Right forelimb (tissue), 1 donor: ENCODE measurements around the gene SMIM3.
"Not testable (repeated sequence)": the region's sequence is repeated elsewhere in the genome, so short reads cannot be mapped to it uniquely, and the experiment has no call there.

Experiments
- DNase-seq: peaks from one replicate; pipeline ENCODE4 v3.0.0-alpha.2; 2018

The SMIM3 gene

DNA sequence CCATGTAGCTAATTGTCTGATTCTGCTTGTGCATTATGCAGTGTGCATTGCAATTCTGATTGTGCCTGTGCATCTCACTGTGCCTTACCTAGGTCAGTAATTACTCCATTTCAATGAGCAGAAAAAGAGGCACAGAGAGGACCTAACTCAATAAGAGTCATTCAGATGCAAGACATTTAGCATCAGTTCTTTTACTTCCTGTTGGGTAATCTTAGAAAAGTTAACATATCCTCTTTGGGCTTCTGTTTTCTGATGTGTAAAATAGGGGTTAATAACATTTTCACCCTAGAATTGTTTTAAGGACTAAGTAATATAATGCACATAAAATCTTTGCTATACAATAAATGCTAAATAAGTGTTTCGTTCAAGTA is 12.8 kb upstream of the SMIM3 start:
- DNase-seq: no peak

DNA sequence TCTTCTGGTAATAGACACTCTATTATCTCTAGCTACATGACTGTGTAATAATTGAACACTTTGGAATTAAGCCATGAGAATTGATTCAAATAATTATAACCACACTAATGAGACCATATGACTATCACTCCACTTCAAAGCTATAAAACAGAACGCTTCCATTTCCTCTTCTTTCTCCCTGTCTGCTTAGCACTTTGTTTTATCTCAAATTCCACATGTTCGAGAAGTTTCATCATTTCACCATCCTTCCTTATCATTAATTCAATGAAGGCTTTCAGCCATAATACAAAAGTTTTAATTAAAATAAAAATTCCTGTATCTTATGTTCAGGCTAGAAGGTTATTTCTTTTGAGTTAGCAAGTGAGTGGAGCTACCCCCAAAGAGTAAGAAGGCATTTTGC is 12.3 kb upstream of the SMIM3 start:
- DNase-seq: no peak

DNA sequence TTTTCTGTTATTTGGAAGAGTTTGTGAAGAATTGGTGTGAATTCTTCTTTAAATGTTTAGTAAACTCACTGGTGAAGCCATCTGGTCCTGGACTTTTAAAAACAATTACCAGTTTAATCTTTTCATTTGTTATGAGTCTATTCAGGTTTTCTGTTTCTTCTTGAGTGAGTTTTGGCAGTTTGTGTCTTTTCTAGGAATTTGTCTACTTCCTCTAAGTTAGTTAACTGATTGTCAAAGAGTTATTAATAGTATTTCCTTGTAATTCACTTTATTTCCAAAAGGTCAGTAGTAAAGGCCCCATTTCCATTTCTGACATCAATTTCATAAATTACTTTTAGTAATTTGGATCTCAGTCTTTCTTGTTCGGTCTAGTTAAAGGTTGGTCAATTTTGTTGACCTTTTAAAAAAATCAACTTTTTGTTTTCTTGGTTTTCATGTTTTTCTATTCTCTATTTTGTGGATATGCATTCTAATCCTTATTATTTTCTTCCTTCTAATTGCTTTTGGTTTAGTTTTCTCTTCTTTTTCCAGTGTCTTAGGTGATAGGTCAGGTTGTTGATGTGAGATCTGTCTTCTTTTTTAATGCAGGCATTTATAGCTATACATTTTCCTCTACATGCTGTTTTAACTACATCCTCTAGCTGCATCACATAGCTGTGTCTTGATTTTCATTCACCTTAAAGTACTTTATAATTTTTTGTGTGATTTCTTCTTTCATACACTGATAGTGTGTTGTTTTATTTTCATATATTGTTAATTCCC is 7.3 kb upstream of the SMIM3 start:
- DNase-seq: no peak

DNA sequence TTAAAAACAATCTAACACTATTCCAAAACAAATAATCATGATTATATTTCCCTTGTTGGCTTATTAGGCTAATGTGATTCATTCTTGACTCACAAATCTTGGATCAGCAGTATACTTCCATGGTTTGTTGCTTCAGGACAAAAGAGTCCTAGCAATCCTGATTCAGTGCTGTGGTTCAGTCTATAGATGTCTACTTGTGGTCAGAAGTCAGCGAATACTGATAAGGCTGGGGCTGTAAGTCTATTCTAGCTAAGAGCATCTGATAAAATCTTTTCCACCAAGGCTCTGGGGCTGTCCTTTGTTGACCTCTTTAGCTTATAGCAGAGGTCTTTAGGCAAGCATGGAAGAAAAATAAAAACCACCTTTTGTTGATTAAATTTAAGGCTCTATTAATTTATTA is 4.4 kb upstream of the SMIM3 start:
- DNase-seq: no peak

DNA sequence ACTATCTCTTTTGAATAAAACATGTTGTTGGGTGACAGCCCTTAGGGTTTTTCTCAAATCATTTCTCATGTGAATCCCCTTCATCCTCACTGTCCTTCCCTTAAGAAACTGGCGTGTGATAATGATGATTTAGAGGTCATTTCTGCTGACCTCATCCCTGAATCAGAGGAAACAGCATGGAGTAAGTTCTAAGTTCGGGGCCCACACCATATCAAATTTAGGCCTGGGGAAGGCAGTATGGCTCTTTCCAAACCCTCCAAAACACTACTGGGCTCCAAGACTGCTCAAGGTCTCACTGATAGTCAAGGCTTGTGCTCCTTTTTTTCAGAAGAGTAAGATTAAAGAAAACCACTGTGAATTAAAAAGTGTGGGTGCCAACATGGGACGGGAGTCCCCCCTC is 872 bp upstream of the SMIM3 start:
- no peak for DNase-seq

DNA sequence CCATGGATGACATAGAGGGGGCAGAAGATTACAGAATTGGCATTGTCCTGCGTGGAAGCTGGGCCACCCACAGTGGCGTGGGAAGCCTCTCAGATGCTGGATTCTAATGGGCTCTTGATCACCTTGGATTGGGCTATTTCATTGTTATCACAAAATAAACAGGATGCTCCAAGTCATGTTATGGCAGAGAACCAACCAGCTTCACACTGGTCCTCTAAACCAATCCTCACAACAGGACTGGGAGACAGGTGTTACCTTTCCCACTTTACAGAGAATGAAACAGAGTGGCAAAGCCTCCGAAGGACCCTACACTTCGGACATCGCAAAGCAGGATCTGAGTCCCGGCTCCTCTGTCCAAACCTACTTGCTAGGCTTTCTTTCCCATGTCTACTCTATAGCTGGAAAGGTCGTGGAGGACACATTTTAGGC is 455 bp upstream of the SMIM3 start:
- DNase-seq: no peak

DNA sequence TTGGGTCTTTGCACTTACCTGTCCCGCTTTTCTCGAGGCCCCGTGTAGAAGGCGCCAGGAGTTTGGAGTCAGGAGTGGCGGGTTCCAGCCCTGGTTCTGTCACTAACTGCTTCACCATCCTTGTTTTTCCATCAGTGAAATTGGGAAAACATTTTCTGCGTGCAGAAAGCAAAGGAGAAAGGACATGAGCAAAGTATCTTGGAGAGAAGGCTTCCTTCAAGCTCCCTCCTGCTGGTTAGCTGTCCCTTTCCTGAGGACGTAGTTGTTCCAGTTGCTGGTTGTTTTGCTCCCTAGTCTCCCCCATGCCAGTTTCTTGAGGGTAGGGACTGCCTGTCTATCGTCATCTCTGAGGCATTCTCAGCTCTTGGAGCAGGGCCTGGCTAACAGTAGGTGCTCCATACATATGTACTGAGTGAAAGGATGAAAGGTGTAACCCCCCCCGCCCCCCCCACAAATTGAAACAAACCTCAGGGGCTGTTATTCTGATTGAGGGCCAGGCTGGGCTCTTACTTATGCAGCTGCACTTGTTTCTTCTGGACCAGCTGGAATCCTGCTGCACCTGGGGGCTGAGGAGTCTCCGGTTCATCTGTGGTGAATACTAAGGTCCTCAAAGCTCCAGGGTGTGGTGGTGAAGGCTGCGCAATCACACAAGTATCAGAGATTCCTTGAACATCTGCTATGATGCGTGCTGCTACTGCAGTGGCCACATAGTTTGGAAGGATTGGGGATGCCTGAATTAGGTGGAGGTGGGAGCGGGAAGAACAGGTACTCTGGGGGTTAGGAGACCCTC is 1.0 kb downstream of the SMIM3 start:
- DNase-seq: no peak

DNA sequence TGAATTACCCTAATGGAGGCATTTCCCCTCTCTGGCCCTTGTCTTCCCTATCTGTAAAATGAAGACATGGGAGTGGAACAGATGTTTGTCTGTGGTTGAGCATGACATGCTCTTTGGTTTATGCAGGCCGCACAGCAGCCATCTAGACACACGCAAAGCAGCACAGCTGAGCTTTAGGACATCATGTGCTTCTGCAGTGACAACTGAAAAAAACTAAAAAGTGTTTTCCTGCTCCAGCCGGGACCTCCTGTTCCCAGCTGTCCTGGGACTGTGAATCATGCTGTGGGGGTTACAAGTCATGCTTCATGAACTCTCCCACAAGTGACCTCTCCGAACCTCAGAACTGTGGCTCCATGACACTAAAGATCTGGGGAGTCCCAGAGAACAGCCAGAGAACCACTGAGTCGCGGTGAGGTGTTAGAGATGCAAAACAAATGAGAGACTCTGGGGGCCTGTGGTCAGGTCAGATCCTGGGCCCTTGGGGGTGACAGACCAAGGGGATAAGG is 1.7 kb downstream of the SMIM3 start:
- no peak for DNase-seq

DNA sequence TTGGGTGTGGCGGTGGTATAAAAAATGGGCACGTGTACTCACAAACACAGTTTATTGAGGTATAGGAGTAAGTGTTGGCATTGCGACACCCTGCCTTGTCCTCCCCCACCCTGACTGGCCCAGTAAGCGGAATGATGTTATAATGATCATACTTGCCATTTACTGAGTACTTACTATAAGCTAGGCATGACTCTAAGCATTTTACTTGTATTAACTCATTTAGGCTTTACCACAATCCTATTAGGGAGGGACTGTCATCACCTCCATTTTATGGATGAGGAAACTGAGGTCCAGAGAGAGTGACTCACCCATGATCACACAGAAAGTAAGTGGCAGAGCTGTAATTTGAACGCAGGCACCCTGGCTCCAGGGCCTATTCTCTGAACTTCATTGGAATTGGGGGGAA is 2.3 kb downstream of the SMIM3 start:
- no peak for DNase-seq

DNA sequence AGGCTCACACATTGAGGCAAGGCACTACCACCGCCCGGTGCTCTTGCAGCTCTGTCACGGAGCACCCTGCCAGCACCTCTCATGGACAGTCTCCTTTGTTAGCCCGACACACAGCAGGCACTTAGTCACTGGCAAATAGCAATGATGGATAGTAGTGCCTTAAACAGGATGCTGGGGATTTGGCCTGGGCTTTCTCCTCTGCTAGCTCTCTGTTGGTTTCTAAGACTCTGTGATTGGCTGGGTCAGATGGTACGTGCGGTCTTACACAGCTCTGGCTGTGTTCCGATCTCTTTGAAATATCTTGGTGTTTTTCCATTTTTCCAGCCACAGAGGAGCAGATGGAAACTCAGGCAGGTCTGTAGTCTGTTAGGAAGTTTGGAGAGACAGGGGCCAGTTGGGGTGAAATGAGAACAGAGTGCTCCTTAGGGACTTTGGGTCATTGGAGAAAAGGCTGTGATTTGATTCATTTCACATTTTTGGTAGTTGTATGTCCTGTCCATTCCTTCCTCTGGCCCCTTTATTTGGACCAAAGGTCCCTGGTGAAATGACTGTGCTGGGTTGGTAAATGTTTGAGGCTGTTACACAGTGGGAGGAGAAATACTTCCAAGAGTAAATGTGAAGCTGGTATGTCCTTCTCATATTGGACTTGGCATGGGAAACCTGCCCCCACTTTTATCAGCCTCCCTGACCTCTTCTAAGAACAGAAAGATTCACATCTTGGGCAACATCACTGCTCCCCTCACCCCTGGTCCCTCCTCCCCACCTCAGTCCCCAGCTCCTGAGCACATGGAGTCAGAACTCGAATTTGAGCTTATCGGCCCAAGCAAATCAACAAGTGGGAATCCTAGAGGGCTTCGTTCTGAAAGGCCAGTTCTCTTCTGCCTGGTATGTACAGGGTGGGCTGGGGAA is 3.4 kb downstream of the SMIM3 start:
- DNase-seq: no peak

DNA sequence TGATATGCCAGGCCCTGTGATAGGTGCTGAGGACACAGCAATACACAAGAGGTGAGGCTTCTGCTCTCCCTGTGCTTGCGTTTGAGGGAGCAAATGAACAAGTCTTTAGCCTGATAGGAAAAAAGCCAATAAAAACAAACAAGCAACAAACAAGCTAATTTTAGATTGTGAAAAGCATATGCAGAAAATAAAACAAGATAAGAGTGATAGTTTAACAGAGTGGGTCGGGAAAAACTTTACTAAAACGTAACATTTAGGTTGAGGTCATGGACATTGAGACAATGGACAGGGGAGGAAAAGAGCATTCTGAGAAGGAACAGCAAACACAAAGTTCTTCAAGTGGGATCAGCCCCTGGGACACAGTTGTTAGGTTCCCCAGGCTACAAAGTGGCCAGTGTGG is 4.3 kb downstream of the SMIM3 start:
- DNase-seq: no peak

DNA sequence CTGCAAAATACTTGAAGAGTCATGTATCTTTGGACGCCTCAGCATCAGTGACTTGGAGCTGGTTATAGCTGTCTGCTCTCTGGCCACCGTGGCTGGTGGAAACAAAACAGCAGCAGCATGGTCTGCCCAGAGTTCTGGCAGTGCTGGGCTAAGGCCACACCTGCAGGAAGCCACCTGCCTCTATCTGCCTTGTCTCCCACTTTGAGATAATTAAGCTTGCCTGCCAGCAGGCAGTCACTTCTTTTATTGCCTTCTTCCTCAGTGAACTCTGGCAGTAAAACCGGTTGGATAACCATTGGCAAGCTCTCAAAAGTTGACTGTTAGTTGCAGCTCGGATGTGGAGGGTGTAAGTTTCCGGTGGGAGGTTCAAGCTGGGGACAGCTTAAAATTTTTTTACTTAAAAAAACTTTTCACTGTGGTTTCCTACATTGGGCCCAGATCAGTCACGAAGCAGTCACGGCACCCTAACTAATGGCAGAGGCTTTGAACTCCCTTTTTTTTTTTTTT is 4.9 kb downstream of the SMIM3 start:
- peak; percentile 65 for DNase-seq

DNA sequence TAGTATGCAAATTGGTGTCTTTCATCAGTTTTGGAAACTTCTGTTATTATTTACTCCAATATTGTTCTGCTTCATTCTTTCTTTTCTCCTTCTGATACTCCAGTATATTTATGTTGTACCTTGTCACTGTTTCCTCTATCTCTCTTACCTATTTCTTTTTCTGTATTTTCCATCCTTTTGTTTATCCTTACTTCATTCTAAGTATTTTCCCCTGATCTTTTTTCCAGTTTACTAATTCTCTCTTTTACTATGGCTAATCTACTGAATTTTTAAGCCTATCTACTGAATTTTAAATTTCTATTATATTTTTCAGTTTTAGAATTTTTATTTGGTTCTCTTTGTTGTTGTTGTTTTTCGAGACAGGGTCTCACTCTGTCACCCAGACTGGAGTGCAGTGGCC is 7.4 kb downstream of the SMIM3 start:
- DNase-seq: no peak

DNA sequence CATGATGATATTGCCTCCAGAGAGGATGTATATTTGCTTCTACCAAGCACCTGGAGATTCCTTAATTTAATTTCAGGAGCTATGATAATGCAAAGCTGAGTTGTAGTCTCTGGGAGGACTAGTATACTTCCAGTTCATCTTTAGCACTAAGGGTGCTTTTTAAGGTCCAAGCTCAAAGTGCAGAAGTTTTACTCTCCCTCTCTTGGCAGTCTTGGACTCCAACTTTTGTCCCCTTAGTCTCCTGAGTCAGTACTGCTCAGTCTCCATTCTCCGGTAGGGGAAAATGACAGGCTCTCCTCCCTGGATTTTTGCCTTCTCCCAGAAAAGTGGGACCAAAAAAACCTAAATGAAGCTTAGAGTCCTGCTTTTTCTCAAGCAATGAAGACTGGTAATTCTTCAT is 8.3 kb downstream of the SMIM3 start:
- no peak for DNase-seq

DNA sequence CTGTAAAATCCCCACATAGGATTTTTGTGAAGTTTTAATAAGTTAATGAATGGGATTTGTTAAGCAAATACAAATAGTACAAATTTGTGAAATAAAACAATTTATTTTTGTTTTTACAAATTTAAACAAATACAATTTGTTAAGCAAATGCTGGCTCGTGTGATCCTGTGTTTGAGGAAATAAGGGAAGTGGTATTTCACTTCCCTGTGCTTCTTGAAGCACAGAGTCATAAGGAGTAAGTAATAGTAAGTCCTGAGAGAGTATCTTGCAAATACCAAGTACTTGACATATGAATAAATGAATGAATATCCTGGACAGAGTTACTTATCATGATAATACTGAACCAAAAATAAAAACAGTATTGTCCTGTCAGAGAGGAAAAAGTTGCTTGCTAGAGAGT is 9.1 kb downstream of the SMIM3 start:
- DNase-seq: no peak

DNA sequence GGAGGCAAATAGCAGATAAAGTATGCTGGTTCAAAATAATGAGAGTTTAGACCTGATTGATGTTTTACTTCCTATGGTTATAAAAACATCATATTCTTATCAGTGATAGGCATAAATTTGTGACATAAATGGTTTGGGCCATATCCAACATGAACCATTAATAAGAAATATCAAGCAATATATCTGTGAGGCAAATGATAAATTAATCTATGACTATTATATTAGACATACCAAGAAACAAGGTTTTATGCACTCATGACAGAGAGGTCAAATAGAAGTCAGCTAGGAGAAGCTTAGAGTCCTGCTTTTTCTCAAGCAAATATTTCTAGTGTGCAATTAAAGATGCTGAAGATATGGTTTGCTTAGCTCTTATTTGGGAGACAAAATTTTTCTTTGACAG is 10.4 kb downstream of the SMIM3 start:
- no peak for DNase-seq

DNA sequence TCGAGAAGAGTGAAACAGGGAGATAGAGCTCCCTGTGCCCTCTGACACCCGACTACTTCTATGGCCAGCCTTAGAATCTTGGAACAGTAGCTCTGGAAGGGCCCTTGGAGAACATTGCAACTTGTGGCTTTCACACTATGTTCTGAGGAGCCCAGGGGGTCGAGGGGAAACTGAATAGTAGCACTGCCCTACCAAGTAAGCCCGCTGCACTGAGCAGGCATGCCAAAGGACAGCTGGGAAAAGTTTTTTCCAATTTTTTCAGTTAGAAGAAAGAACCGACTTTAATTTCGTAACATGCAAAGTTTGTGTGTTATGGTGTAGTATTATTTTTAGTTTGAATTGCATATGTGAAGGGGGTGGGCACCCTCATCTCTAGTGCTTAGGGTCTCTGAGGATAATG is 10.9 kb downstream of the SMIM3 start:
- no peak for DNase-seq

DNA sequence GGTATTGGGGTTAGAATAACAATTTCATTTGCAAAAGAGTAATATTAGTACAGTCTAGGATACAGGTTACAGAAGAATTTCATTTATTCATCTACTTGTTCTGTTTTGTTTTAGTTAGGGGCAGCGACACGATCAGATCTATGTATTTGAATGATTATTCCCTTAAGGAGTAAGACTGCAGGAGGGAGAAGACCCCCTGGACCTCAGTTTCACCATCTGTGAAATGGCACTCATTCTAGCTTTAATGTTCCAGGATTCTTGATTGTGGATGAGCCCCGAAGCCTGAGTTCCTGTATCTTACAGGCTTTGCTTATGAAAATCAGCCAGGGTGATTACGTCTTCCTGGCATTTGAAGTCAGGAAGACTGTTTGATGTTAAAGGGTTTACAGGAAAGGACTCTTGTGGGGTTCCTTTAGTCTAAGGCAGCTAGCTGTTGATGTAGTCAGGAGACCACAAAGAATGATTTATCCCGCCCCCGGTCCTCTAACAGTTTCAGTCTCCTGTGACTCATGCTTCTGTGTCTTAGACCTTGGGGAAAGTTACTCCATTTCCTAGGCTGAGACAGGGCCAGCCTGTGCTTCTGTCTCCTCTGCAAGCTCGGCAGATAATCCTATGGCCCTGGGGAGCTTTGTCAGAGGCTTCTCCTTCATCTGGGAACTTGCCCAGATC is 11.5 kb downstream of the SMIM3 start:
- DNase-seq: no peak

DNA sequence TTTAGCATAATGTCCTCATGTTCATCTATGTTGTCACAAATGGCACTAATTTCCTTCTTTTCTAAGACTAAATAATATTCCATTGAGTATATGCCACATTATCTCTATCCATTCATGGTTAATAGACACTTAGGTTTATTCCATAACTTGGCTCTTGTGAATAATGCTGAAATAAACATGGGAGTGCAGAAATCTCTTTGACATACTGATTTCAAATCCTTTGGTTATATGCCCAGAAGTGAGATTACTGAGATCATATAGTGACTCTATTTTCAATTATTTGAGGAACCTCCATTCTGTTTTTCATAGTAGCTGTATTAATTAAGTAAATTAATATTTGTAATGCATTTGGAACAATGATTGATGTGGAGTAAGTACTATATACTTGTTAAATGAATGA is 13.0 kb downstream of the SMIM3 start:
- DNase-seq: no peak

DNA sequence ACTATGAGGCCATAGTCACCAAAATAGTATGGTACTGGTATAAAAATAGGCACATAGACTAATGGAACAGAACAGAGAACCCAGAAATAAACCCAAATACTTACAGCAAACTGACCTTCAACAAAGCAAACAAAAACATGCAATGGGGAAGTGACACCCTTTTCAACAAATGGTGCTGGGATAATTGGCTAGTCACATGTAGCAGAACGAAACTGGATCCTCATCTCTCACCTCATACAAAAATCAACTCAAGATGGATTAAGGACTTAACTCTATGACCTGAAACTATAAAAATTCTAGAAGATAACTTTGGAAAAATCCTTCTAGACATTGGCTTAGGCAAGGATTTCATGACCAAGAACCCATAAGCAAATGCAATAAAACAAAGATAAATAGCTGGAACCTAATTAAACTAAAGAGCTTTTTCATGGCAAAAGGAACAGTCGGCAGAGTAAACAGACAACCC is 14.9 kb downstream of the SMIM3 start:
- not testable (repeated sequence) for DNase-seq

DNA sequence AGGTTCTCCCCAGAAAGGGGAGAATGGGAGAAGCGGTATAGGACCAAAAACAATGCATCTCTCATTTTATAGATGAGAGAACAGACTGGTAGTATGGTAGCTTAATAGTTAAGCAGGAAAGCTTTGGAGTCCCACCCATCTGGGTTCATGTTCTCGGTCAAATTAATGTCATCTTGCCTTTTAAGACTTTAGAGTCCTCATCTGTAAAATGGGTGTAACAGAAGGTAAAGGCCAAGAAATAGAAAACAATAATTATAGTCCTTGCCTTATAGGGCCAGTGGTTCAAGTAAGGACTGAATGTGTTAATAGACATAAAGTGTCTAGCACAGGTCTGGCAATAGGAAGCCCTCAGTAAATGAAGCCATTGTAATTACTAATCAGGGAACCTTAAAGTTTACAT is 16.4 kb downstream of the SMIM3 start:
- DNase-seq: no peak

DNA sequence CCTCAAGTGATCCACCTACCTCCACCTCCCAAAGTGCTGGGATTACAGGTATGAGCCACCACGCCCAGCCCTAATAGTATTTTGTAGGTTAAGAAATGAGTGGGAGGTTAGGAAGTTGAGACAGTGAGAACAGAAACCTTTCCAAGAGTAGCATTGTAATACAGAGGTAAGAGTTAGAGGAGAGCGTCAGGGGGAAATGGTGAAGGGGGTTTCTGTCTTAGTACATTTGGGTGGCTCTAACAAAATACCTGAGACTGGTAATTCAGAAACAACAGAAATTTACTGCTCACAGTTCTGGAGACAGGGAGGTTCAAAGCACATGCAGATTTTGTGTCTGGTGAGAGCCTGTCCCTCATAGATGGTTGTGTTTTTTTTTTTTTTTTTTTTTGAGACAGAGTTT is 18.8 kb downstream of the SMIM3 start:
- no peak for DNase-seq
